ENCODE data around the gene NHP2. TPM values are rescaled to one million over a fixed set of nuclear protein-coding genes. Genes with fewer than 3 reads are reported as not detected.
A peak's percentile ranks its signal among the peaks of the same experiment; 100 is the strongest.
"Not testable (repeated sequence)": the region's sequence is repeated elsewhere in the genome, so short reads cannot be mapped to it uniquely, and the experiment has no call there.

The NHP2 gene
- 413 and 485 TPM in 2 replicates for total RNA-seq (2014; rRNA removed; shearing (Covaris generic))

DNA sequence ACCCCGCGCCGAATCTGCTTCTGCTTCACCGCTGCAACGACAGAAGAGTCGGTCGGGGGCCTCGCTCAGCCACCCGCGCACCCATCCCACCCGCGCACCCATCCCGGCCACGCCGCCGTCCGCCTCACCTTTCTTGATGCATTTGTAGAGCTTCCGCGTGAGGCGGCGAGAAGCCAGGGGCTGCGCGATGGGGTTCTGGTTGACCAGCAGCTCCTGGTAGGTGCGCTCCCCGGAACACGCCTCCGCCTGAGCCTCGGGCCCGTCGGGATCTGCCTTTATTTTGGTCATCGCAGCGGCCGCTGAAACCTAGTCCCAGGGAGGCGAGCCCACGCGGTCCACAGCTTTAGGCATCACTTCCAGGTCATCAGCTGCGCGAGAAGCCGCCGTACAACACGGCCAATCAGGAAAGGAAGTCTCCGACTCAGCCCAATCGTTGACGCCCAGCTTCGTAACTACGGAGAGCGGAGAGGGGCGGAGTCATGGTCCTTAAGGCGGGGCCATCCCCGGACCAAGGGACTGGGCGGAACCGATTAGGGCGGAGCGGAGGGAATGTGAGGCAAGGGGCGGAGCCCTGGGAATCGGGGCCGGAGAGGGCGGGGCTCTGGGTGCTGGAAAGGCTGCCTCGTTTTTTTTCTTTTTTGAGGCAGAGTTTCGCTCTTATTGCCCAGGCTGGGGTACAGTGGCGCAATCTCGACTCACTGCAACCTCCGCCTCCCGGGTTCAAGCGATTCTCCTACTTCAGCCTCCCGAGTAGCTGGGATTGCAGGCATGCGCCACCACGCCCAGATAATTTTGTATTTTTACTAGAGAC, at the start of gene NHP2:
TSS of gene NHP2 (minus strand) at position 356 of the 811 bp plus-strand sequence. CDS start at position 288, 68 bp downstream.
- peak; percentile 99 for DNase-seq (ENCODE audit: low spot score)

DNA sequence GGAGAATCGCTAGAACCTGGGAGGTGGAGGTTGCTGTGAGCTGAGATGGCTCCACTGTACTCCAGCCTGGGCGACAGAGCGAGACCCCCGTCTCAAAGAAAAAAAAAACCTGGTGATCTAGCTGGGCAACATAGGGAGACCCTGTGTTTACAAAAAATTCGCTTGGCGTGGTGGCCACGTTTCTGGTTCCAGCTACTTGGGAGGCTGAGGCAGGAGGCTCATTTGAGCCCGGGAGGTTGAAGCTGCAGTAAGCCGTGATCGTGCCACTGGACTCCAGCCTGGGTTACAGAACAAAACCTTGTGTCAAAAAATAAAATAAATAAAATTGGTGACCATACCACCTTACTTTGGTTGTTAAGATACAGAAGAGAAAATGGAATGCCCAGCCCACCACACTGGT, 48.9 kb upstream of the NHP2 start:
- DNase-seq (ENCODE audit: low spot score) = no peak

DNA sequence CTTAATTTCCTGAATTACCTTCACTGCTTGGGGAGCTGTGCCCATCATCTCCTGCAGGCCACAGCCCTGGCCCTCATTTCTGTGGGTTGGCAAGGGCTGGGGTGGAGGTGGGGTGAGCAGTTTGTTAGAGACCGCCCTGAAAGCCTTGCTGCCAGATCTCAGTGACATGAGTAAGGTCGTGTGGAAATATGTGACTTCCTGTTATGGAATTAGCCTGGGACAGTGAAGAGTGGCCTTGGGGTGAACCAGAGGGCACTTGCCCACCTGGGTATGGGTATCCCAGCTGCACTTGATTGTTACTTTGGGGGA, 48.2 kb upstream of the NHP2 start:
- DNase-seq (ENCODE audit: low spot score) = no peak

DNA sequence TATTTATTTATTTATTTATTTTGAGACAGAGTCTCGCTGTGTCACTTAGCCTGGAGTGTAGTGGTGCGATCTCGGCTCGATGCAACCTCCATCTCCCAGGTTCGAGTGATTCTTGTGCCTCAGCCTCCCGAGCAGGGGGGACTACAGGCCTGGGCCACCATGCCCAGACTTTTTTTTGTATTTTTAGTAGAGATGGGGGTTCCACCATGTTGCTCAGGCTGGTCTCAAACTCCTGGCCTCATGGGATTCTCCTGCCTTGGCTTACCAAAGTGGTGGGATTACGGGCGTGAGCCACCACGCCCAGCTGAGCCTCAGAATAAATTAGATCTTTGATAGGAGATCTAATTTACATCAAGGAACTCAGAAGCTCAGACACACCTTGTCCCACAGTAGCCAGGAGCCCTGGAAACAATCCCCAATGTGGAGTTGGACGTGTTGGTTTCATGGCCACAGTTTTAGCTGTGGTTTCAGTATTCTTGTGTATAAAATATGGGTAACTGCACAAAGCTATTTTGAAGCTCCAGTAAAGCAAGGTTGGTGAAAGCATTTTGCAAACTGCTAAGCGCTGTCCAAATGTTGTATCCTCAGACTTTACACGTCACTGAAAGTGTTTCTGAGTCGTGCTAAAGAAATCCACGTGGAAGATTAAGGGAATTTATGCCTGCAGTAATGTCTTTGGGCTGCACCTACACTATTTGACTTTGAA, 47.7 kb upstream of the NHP2 start:
- no peak for DNase-seq (ENCODE audit: low spot score)

DNA sequence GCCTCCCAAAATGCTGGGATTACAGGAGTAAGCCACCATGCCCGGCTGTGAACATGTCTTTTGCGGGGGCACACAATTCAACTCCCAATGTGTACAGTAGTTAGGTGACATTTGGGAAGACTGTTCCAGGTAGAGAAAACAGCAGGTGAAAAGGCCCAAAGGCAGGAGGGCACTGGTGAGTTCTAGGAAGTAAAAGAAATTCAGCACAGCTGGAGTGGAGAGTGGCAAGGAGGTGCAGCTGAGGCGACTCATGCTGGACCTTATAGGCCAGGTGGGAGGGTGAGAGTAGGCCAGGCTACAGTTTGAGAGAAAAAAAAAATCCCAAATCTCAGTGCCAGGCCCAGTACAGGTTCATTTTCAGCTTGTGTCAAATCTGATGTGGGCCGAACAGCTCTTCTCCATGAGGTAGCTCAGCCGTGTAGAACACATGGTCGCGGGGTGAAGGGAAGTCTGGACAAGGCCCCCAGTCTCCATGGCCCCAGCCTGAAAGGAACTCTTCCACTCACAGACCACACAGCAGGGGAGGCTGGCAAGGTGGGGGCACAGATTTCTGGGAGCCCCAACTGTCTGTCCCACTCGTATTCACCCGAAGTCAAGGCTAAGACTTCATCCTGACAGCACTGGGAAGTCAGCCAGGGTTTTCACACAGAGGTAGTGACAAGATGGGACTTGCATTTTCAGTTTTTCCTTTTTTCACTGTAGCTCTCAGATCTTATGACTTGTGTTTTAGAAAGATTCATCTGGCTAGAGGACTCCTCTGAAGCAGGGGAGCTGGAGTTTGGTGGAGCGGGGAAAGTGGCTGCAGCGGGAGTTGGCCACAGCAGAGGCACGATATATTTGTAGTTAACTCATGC, 46.1 kb upstream of the NHP2 start:
- DNase-seq (ENCODE audit: low spot score) = no peak

DNA sequence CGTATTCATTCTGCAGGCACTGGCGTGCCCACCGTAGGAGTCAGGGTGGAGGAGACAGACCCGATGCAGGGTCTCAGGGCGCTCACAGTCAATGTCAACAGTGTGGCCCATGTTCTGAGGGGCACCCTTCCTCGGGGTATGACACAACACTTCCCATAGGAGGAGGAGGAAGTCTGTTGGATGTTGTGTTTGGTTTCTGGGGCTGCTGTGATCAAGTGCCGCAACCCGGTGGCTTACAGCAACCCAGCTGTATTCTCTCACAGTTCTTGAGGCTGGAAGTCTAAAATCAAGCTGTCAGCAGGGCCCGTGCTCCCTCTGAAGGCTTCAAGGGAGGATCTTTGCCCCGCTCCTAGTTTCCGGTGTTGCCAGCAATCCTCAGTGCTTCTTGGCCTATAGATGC, 45.0 kb upstream of the NHP2 start:
- no peak for DNase-seq (ENCODE audit: low spot score)

DNA sequence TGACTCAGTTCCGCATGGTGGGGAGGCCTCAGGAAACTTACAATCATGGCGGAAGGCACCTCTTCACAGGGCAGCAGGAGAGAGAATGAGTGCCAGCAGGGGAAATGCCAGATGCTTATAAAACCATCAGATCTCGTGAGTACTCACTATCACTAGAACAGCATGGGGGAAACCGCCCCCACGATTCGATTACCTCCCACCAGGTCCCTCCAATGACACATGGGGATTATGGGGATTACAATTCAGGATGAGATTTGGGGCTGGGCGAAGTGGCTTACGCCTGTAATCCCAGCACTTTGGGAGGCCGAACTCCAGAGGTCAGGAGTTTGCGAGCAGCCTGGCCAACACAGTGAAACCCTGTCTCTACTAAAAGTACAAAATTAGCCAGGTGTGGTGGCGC, 44.5 kb upstream of the NHP2 start:
- not testable (repeated sequence) for DNase-seq (ENCODE audit: low spot score)

DNA sequence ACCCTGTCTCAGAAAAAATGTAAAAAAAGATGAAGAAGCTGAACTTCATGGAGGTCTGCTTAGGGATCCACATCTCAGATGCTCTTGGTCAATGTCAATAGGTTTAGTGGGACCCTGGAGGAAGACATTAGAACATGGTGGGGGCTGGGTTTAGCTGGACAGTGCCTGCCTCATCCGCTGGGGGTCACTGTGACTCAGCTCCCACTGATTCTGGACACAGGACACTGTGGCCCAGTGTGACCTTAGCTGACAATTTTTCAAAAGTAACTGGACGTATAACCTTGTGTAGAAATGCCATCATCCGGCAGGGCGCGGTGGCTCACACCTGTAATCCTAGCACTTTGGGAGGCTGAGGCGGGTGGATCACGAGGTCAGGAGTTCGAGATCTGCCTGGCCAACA, 43.3 kb upstream of the NHP2 start:
- no peak for DNase-seq (ENCODE audit: low spot score)

DNA sequence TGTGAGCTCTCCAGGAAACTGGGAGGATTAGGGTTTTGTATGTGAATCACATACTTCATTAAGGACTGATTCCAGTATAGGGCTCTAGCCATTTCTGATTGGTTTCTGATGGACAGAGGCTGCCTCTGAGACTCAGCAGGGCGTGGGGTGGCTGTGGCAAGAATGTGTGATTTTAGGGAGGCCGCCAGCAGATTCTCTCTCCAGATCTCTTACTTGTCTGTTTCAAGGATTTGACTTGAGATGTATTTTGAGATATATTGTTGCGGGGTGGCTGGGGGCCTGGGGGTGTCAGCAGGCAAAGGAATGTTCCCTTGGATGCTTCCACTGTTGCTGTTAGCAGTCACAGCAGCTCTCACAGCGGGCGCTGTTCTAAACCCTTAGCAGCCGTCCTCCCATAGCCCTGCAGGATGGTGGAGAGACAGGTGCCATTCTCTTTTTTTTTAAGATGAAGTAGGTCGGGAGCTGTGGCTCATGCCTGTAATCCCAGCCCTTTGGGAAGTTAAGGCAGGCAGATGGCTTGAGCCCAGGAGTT, 42.7 kb upstream of the NHP2 start:
- no peak for DNase-seq (ENCODE audit: low spot score)

DNA sequence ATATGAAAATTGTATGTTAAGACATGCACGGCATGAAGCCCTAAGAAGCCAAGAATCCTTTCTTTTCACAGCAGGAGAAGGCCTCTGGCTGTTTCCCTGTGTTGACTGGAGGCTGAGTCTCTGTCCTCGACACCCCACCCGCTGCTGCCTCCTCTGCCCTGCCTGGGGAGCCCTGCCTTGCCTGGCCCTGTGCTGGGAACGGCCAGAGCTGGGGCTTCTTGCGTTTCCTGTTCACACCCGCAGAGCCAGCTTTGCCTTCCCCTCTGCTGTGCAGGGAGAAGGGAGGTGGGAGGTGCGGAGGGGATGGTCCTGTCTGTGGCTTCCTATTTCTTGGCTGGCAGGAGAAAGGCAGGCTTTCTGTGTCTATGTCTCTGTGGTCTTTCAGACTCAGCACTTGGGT, 40.3 kb upstream of the NHP2 start:
- no peak for DNase-seq (ENCODE audit: low spot score)

DNA sequence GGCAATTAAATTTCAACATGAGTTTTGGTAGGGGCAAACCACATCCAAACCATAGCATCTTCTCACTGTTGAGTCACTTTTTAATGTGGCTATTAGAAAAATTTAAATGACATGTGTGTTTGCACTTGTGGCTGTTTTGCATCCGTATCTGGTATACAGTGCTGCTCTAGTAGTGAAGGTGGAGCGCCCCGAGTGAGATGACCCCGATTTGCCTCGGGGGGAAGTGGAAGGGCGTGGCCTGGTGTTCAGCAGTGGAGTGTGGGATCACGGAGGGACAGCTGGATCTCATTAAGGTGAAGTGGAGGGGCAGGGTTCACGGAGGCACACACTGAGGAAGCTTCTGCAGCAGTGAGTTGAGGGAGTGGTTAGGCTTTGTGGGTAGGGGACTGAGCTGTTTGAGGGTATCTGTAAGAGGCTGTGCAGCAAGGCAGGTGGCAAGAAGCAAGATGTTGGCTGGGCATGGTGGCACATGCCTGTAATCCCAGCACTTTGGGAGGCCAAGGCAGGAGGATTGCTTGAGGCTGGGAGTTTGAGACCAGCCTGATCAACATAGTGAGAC, 39.6 kb upstream of the NHP2 start:
- DNase-seq (ENCODE audit: low spot score) = no peak

DNA sequence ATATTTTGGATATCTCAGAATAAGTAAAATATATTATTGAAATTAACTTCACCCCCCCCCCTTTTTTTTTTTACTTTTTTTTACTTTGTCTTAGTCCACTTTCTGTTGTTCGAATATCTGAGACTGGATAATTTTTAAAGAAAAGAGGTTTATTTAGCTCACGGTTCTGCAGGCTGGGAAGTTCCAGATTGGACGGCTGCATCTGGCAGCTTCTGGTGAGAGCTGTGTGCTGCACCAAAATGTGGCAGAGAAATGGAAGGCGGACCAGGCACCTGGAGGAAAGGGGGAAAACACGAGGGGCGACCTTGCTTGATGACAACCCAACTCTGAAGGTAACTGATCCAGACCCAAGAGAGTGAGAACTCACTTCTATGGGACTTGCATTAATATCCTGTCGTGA, 39.1 kb upstream of the NHP2 start:
- DNase-seq (ENCODE audit: low spot score) = no peak

DNA sequence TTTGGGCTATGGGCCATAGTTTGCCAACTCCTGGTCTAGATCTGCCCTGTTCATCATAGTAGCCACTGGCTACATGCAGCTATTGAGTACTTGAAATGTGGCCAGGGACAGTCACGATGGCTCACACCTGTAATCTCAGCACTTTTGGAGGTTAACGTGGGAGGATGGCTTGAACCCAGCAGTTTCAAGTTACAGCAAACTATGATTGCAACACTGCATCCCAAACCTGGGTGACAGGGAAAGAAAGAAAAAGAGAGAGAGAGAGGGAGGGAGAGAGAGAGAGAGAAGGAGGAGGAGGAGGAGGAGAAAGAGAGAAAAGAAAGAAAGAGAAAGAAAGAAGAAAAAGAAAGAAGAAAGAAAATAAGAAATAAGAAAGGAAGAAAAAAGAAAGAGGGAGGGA, 38.6 kb upstream of the NHP2 start:
- DNase-seq (ENCODE audit: low spot score) = no peak

DNA sequence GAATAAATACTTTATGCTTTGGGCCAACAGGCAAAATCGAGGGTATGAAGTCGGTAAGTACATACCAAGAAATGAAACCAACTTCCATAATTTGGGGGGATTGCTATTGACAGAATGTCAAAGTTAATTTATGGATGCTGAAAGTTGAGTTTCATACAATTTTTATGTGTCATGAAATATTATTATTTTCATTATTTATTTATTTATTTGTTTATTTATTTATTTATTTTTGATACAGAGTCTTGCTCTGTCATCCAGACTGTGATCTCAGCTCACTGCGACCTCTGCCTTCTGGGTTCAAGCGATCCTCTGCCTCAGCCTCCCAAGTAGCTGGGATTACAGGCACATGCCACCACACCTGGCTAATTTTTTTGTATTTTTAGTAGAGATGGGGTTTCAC, 38.0 kb upstream of the NHP2 start:
- DNase-seq (ENCODE audit: low spot score) = no peak

DNA sequence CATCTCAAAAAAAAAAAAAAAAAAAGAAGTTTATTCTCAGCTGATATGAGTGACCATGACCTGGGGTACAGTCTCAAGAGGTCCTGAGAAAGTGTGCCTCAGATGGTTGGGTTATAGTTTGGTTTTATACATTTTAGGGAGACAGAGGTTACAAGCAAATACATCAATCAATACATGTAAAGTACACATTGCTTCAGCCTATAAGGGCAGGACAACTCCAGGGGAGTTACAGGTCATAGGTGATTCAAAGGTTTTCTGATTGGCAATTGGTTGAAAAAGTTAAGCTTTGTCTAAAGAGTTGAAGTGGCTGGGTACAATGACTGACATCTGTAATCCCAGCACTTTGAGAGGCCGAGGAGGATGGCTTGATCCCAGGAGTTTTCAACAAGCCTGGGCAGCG, 35.7 kb upstream of the NHP2 start:
- DNase-seq (ENCODE audit: low spot score) = no peak

DNA sequence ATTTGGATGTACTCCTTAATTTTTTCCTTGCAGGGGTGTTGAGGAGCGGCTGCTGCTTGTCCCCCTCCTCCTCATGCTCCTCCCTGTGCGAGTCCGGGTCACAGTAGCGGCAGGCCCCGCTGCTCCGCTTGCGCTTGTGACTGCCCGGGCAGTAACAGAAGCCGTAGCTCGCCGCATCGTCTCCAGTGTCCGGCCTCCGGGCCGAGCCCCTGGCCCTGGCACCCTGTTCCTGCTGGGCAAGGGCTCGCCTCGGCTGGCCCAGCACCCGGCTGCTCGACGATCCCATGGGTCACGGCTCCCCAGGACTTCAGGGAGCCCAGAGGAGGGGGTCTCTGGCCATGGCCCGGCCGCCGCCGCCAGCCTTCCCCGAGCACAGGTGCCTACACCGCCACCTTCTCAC, 33.3 kb upstream of the NHP2 start, which contains the start of gene GMCL2:
TSS of gene GMCL2 (minus strand) at position 358 of the 400 bp plus-strand sequence. CDS start at position 286, 72 bp downstream.
- DNase-seq (ENCODE audit: low spot score) = no peak

DNA sequence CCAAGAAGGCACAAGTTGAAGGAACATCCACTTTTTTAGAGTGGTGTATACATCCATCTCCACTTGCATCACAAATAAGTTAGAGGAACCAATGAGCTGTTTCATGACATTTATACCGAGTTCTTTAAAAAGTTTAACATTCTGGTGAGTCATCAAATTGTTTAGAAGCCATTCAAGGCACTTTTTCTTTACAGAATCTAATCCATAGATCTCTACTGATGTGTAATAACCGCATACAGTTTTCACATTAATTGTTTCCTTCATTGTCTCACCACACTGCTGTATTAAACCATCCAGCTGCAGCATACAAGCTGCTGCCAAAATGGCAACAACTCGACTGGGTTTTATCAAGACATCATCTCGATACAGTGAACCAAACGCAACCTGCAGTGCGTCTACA, 32.7 kb upstream of the NHP2 start:
- DNase-seq (ENCODE audit: low spot score) = no peak

DNA sequence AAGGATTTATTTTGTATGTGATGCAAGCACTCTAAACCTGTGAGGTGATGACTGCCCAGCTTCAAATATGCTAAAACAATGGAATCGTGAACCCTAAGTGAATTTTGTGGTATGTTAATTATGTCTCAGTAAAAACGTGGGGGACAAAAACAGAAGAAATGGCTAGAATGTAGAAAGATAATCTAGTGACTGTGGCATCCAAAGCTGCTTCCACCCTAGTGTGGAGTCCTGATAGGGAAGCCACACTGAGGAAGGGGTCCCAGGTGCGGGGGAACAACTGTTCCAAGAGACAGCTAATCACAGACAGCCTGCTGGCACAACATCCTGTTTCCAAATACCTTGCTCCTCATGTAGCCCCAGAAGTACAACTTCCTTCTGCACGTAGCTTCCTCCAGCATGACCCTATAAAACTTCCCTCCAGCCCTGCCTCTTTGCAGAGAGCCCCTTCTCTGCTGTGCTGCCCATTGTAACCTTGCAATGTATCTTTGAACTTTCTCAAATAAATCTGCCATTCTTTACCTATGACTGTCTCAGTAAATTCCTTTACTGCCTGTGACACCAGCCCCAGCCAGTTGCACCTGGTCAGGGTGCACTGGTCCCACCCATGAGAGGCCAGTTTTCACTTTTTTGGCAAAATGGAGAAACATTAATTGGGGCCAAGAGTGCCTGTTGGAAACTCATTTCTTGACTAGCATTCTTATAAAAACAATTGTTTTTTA, 28.6 kb upstream of the NHP2 start:
- no peak for DNase-seq (ENCODE audit: low spot score)

DNA sequence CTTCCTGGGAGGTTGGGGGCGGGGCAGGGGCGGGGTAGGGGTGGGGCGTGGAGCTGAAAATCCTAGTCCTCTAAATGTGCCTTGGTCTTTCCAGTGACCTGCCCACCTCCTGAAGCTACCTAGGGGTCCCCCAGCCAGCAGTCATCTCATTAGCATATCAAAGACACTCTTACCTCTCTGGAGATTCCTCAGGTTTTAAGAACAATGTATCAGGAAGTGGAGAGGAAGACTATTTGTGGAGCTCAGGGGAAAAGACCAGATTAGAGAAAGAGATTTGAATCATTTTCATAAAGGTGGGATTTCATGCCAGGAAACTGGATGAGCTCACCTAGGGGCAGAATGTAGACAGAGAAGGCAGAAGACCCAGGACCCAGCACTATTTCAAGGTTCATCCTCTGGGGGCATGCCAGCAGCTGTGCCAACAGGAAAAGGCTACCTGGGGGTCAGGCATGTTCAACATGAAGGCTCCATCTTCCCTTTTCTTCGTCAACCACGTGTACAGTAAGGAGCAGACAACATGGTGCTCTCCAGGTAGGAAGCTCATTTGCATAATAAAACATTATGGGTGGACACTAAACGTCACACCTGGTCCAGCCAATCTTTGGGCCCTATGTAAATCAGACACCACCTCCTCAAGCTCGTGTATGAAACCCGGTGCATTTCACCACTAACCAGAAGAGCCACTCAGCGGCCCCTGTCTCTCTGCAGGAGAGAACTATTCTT, 26.6 kb upstream of the NHP2 start:
- no peak for DNase-seq (ENCODE audit: low spot score)

DNA sequence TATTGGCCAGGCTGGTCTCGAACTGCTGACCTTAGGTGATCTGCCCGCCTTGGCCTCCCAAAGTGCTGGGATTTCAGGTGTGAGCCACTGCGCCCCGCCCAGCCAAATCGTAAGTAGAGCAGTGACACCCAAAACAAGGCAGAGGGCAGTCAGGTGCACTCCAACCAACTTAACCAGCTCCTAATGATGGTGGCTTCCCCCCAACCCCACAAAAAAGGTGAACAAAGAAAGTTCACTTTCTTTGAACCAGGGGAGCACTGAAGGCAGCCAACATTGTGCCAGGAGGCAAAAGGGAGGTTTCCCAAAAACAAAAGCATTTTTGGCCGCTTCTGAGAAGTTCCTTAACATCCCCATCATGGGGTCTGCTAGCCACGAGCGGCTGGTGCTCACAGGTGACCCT, 23.9 kb upstream of the NHP2 start:
- no peak for DNase-seq (ENCODE audit: low spot score)

Data from HT-29 (cell line).